Pulmonary artery endothelial cell (primary cell): ENCODE measurements around the gene IDE. TPM values are rescaled to one million over a fixed set of nuclear protein-coding genes. Genes with fewer than 3 reads are reported as not detected.
"Not testable (repeated sequence)": the region's sequence is repeated elsewhere in the genome, so short reads cannot be mapped to it uniquely, and the experiment has no call there.

ENCODE experiments used
- DNase-seq: peaks from one replicate; pipeline ENCODE4 v3.0.0-alpha.2; 2011; ENCODE audit warnings: low read depth, low spot score
- total RNA-seq: library from RNA; depleted of rRNA; stranded (reverse); fragments of >200 nt; gene quantifications from 2 replicates; pipeline ENCODE4 v1.2.3, GENCODE V29; 2014

The IDE gene
- total RNA-seq, result 27.6 and 41.0 TPM in 2 replicates

- DNase-seq, result peak; percentile 61
These were observed at the start of gene IDE for GRCh38 chr10:92573798-92574547. TSS of gene IDE (minus strand) at chr10:92574093. CDS start at chr10:92574019, 74 bp downstream.

GRCh38 chr10:92619368-92619767 lies 45.5 kb upstream of the IDE start:
- DNase-seq, result no peak

GRCh38 chr10:92615515-92615914 lies 41.6 kb upstream of the IDE start:
- DNase-seq, result no peak

GRCh38 chr10:92604841-92605240 lies 30.9 kb upstream of the IDE start:
- no peak for DNase-seq

GRCh38 chr10:92598321-92598720 lies 24.4 kb upstream of the IDE start:
- no peak for DNase-seq

GRCh38 chr10:92595505-92595904 lies 21.6 kb upstream of the IDE start:
- DNase-seq, result no peak

GRCh38 chr10:92593619-92594588 lies 20.0 kb upstream of the IDE start:
- DNase-seq, result no peak

GRCh38 chr10:92592761-92593618 lies 19.1 kb upstream of the IDE start, which contains the start of gene KIF11:
TSS of gene KIF11 (plus strand) at chr10:92593130. CDS start at chr10:92593376, 246 bp downstream.
- peak; percentile 88 for DNase-seq

- DNase-seq, result peak; percentile 84
These were observed 17.7 kb upstream of the IDE start for GRCh38 chr10:92591550-92592022.

GRCh38 chr10:92590623-92591549 lies 17.0 kb upstream of the IDE start:
- no peak for DNase-seq

GRCh38 chr10:92582347-92582746 lies 8.5 kb upstream of the IDE start:
- not testable (repeated sequence) for DNase-seq

GRCh38 chr10:92575961-92576360 lies 2.1 kb upstream of the IDE start:
- DNase-seq, result no peak

- no peak for DNase-seq
These were observed 812 bp upstream of the IDE start for GRCh38 chr10:92574548-92575261.

- no peak for DNase-seq
These were observed 649 bp downstream of the IDE start for GRCh38 chr10:92573091-92573797.

- DNase-seq, result no peak
These were observed 1.4 kb downstream of the IDE start for GRCh38 chr10:92572362-92573090.

- no peak for DNase-seq
These were observed 2.2 kb downstream of the IDE start for GRCh38 chr10:92571649-92572048.

- DNase-seq, result not testable (repeated sequence)
These were observed 4.2 kb downstream of the IDE start for GRCh38 chr10:92569663-92570062.

GRCh38 chr10:92569071-92569470 lies 4.8 kb downstream of the IDE start:
- no peak for DNase-seq
